Spleen (tissue), 7 donors: ENCODE data around the gene TNFSF4.

Experiments
- CTCF ChIP-seq, 11 experiments: fragments of 200-600 bp in 7 of 11; fragments of 450-650 bp in 4 of 11; sonication (generic) in 4 of 11; IDR thresholded peaks in 8 of 11; conservative IDR thresholded peaks in 3 of 11; 1 replicate in 7 of 11; 2 replicates in 4 of 11; pipeline versions ENCODE4 v1.4.0 to v1.8.0; 2016 to 2021; ENCODE audit warnings: antibody characterized with exemption in 11 of 11, inconsistent platforms in 4 of 11, mild to moderate bottlenecking in 1 of 11
- POLR2A ChIP-seq, 3 donors: fragments of 450-650 bp; IDR thresholded peaks; one replicate each; pipeline ENCODE4 v1.5.1; 2017; ENCODE audit warnings: antibody characterized with exemption in 3 of 3, mild to moderate bottlenecking in 1 of 3
- donor health status: DM: no; HTN: no; CAD: no; lungs with moderate emphysema.
- donor health status: DM: no; HTN: no; CAD: no.
- donor health status: DM: no; HTN: no; CAD: no.

GRCh38 chr1:173224949-173225348 lies 17.8 kb upstream of the TNFSF4 start:
- TF ChIP-seq CTCF (IDR thresholded peaks at IDR 0.05 in 8 of 11, conservative IDR thresholded peaks at IDR 0.05 in 3 of 11): no peak
- TF ChIP-seq POLR2A (IDR thresholded peaks at IDR 0.05): no peak
